Inferior parietal cortex (tissue), 1 donor: ENCODE measurements around the gene BMP10.

Experiments used
- DNase-seq: peaks from one replicate; pipeline ENCODE4 v3.0.0-alpha.2; 2016; ENCODE audit errors: extremely low spot score

BMP10 gene

DNA sequence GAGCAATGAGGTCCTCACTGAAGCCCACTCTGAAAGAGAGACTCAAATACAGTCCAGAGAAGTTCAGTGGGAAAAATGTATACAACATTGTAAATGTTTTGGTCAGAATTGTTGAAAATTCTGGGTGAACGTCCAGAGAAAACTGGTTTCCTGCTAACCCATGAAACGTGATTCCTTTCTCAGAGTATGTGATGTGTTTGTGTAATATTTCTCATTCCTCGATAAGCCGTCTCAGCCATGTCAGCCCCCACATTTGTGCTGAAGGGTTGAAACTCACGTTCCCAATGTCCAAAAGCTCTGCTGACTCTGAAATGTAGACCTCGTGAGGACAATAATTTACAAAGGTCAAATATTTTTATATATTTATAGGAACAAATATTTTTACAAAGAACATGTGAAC, 51.6 kb downstream of the BMP10 start:
- DNase-seq = no peak

- DNase-seq = no peak
These were observed 53.9 kb downstream of the BMP10 start for GRCh38 chr2:68817306-68817705.
